Activated CD8-positive, alpha-beta memory T cell treated with anti-CD3 and anti-CD28 coated beads for 24 hours (primary cell): ENCODE results near the gene GGCT.

Source experiments
- DNase-seq: peaks from one replicate; pipeline ENCODE4 v3.0.0-alpha.2; 2020

GGCT gene

DNA sequence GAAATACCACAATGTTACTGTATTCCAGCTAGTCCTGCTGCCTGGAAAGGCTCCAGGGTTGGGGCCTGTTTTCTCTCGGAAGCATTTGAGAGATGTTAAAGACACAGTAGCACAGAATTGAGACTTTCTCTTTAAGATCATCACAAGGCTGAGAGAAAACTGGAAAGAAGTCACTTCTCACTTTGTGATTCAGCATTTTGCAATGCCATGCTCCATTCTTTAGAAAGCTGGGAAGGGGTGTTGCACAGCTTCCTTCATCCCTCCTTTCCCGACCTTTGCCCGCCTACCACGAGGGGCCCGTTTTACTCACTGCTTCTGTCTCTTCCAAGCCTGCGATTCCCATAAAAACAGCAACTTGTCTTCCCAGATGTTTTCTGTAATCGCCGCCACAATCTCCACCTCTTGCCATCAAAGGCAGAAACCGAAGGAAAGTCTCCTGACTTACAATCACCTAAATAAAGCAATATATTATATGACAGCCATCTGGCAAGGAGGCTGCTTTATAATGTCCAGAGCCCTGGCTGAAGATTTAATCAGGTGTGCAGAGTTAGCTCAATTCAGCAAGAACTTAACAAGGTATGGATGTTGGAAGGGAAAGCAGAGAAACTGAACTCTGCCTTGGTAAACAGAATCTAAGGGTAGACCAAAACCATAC lies 44.9 kb downstream of the GGCT start:
- DNase-seq: no peak

GRCh38 chr7:30458311-30458710 lies 46.3 kb downstream of the GGCT start:
- no peak for DNase-seq

DNA sequence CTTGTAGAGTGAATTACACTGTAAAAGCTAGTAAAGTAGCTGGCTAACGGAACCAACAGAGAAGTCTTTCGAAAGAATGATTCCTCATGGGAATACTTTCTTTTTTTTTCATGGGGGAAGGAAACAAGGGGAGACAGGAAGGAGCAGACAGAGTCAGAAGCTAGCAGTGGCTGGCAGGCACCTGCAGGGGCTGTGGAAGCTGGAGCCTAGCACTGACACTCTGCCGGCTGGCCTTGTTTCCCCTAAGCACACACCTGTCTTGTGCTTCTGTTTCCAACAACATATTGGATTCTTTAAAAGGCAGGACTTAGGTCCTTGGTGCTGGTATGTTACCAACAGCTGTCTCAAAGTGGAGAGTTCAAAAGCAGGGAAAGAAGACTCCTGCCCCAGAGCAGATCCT lies 50.7 kb downstream of the GGCT start:
- DNase-seq: no peak

DNA sequence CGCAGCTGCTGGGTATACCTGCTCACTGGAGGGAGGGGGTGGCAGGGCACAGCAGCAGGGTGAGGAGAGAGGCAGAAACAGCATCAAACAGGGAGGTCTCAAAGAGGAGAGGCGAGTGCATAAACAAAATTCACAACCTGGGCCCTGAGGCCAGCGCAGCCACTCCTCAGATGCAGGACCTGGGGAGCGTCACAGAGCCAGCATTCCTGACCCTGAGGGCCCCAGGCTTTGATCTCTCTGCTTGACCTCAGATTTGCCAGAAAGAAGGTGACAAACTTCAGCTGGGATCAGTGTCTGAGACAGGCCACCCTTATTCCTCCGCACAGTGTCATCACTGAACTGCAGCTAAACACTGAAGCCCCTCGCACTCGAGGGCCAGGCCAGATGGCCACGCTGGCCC lies 51.6 kb downstream of the GGCT start:
- DNase-seq: no peak

DNA sequence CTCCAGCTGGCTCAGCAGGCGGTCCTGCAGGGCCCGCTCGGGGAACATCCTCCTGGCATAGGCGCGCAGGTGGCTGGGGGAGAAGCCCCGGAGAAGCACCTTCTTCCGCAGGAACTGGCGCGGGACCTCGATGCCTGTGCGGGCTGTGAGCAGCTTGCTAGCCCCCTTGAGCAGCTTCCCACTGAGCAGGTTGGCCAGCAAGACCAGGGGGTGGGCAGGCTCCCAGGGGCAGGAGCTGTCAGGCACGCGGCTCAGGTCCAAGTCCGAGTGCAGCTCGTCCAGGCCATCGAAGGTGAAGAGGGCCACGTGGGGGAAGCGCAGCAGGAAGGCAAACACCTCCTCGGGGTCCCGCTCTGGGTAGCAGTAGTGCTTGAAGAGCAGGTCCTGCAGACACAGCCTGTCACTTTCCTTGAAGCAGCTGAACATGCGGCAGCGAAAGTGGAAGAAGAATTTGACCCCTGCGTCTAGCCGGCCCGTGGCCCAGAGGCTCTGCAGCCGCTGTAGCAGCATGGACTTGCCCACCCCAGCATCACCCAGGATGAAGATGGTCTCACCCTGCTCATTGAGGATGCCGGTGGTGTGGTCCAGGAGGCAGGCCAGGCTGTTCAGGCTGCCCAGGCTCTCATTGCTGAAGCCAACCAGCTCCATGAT lies 52.2 kb downstream of the GGCT start:
- DNase-seq: no peak

DNA sequence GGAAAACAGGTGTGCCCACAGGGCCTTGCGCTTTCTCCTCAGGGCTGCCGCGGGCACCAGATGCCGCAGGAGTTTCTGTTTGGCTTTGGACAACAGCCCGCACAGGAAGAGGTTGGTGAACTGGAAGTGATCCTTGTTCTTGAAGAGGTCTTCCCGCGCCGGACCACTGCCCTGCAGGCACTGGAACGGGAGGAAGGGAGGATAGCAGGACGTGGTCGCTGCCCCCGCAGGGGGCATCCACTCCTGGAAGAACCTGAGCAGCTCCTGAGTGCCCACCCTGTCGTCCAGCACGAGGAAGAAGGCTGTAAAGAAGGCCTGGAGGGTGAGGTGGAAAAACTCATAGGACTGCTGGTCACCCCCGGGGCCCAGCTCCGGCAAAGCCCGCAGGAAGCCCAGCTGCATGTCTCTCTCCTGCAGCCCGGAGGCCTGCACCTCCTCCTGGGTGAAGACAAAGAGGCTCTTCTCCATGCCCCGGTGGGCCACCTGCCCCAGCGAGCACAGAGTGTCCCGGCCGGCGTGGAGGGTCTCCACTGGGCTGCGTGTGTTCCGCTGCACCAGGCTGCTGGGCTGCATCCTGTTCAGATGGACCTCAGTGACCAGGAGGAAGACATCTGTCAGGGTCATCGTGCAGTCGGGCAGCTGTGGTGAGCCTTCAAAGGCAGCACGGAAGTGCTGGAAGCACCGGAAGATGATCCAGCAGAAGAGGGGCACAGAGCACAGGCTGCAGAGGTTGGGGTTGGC lies 52.9 kb downstream of the GGCT start:
- no peak for DNase-seq

- DNase-seq: no peak
Observed at GRCh38 chr7:30450983-30451497, 53.6 kb downstream of the GGCT start.

- DNase-seq: no peak
Observed at GRCh38 chr7:30450240-30450982, 54.2 kb downstream of the GGCT start.

GRCh38 chr7:30448461-30449189 lies 56.0 kb downstream of the GGCT start:
- no peak for DNase-seq

- no peak for DNase-seq
Observed at GRCh38 chr7:30447466-30447865, 57.2 kb downstream of the GGCT start.
